AG09309 (cell line): ENCODE measurements around the gene GABRA4.

Experiments used
- DNase-seq: peaks from one replicate; pipeline ENCODE4 v3.0.0-alpha.2; 2010; ENCODE audit warnings: low read depth
- H3K4me3 ChIP-seq: 2 replicates; pipeline ENCODE4 v1.5.1; 2011; ENCODE audit warnings: mild to moderate bottlenecking, low read depth, low read length, moderate library complexity; ENCODE audit not compliant: control insufficient read depth
- CTCF ChIP-seq: IDR thresholded peaks from 2 replicates; pipeline ENCODE4 v1.5.1; 2011; ENCODE audit warnings: mild to moderate bottlenecking, low read depth, low read length, inconsistent platforms; ENCODE audit not compliant: insufficient read depth, control insufficient read depth; ENCODE audit errors: missing control alignments

Gene GABRA4

DNA sequence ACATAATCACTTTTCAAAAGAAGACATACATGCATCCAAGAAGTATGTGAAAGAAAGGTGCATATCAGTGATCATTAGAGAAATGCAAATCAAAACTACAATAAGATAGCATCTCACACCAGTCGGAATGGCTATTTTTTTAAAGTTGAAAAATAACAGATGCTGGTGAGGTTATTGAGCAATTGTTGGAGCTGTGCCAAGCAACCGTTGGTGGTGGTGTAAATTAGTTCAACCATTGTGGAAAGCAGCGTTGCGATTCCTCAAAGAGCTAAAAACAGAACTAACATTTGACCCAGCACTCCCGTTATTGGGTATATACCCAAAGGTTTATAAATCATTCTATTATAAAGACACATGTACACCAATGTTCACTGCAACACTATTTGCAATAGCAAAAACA is 98.6 kb downstream of the GABRA4 start:
- TF ChIP-seq CTCF: no peak
- no peak overlapping the region for H3K4me3 ChIP-seq
- no peak for DNase-seq

GRCh38 chr4:46890056-46890455 is 103.3 kb downstream of the GABRA4 start:
- no peak for TF ChIP-seq CTCF
- no peak for DNase-seq
- H3K4me3 ChIP-seq: no peak overlapping the region

DNA sequence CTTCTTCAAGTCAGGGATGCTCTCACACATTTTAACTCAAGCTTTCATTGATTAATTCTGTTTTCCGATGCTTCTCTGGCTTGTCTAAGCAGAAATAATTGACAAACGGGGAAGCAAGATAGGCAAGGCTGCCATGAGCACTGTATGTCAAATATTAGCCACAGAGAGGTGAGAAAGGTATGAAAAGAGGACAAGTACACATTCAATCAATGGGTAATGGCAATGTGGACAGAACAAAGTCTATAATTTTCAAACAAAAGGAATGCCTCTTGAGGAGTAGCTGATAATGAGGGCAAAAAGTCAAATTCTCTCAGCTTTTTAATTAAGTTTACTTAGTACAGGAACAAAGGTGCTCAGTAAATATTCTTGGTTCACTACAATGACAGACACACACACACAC is 104.0 kb downstream of the GABRA4 start:
- TF ChIP-seq CTCF: no peak
- no peak for DNase-seq

DNA sequence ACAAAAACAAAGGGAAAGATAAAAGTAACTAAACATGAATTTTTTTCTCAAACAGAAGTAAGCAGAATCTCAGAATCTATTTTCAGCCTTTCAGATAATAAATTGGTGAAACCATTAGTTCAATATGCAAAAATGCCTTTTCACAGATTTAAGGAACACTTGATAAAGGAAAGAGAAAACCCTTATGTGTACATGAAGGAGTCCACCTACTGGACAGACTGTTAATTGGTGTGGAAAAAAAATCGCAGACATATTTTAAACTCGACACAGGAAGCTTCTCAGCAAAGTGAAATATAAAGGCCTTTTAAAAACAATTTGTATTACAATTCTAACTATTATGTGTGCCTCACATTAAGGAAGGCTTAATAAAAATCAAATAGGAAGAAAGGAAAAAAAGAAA is 106.7 kb downstream of the GABRA4 start:
- no peak overlapping the region for H3K4me3 ChIP-seq
- no peak for DNase-seq
- TF ChIP-seq CTCF: no peak

More for the DNA sequence above, 104.0 kb downstream of the GABRA4 start:
- H3K4me3 ChIP-seq: no peak overlapping the region

DNA sequence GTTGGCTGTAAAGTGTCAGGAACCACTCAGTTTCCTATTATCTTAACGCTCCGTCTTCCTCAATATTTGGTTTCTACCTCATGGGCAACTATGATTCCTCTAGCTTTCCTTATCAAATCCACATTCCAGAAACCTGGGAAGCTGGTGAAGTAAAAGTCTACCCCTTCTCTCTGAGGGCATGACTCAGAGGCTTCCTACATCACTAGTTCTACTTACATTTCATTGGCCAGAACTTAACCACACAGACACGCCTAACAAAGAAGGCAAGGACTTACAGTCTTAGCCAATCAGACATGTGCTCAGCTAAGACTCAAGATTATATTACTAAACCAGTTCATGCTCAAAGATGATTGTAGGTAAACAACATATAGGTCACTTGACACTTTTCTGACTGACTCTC is 114.7 kb downstream of the GABRA4 start:
- no peak for DNase-seq
- H3K4me3 ChIP-seq: no peak overlapping the region
- no peak for TF ChIP-seq CTCF

DNA sequence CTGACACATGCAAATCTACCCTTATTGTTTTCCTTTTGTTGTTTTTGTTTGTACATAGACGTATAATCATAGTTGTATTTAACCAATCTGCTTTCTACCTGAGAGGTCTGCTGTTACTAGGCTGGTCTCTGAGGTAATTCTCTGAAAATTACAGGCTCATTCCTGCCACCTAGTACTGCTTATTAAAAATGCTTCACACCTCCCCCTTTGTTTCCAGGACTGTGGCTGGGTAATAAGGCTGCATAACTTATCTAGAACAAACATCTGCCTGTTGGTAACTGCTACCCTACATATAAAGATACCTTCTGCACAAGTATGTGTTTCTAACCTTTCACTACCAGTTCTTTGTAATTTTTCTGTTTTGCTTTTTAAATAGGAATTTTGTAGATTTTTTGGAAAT is 118.6 kb downstream of the GABRA4 start:
- H3K4me3 ChIP-seq: no peak overlapping the region
- TF ChIP-seq CTCF: no peak
- DNase-seq: no peak

- DNase-seq: no peak
- no peak overlapping the region for H3K4me3 ChIP-seq
- no peak for TF ChIP-seq CTCF
These were observed 123.0 kb downstream of the GABRA4 start for GRCh38 chr4:46870411-46870810.
